Measurements from ENCODE around the gene SLC1A2.

SLC1A2 gene

GRCh38 chr11:35376118-35376510 is 43.2 kb downstream of the SLC1A2 start:
- no peaks in the 10 kb centered on the region for H3K27me3 ChIP-seq (ENCODE audit: control insufficient read depth, insufficient read depth, low read length)
- no peaks in the 10 kb centered on the region for H3K36me3 ChIP-seq (ENCODE audit: control insufficient read depth, insufficient read depth, low read length)
- H3K4me3 ChIP-seq (ENCODE audit: low read depth, low read length): no peak overlapping the region
- H3K27ac ChIP-seq (ENCODE audit: low read depth, low read length): no peak overlapping the region
- no peak overlapping the region for H3K9ac ChIP-seq (ENCODE audit: low read length)
- H3K4me1 ChIP-seq (ENCODE audit: control insufficient read depth, insufficient read depth, low read length): no peaks in the 10 kb centered on the region
- no peaks in the 10 kb centered on the region for H3K9me3 ChIP-seq (ENCODE audit: control insufficient read depth, insufficient read depth, low read depth, low read length)

DNA sequence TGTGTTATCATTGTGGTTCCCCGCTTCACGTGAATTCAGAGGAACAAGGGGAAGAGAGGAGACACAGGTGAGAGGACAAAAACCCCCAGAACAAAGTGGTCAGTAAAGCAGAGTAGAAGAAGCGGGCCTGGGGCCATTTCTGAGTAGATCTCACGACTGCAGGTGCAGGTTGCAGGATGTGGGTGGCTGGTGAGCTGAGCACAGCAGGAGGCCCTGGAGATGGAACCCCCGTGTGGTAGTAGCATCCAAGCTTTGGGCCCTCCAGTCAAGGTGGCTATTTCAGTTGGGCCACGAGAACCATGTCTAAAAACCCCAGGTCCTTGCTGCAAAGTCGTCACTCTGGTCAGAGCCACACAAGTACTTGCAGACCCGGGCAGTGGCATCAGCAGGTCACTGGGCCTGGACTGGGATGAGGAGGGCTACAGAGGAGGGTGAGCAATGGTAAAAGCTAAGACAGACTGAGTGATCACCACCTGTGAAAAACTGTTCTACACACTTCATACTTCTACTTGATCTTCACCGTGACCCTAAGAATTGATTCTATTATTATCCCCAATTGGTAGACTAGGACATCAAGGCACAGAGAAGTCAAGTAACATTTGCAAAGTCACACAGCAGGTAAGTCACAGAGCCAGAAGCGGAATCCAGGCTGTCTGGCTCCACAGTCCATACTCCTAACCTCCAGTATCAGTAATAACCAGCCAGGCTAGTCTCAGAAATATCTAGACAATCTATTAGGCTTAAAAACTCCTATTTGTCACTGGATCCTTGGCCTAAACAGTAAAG is 43.8 kb downstream of the SLC1A2 start:
- Histone ChIP-seq H3K4me1 (ENCODE audit: control insufficient read depth, insufficient read depth, low read length) (no peaks in the 10 kb centered on the region), H3K27ac (ENCODE audit: low read depth, low read length) (no peak overlapping the region), H3K27me3 (ENCODE audit: control insufficient read depth, insufficient read depth, low read length) (no peaks in the 10 kb centered on the region), H3K4me3 (ENCODE audit: low read depth, low read length) (no peak overlapping the region), H3K36me3 (ENCODE audit: control insufficient read depth, insufficient read depth, low read length) (no peaks in the 10 kb centered on the region), H3K9me3 (ENCODE audit: control insufficient read depth, insufficient read depth, low read depth, low read length) (no peaks in the 10 kb centered on the region), H3K9ac (ENCODE audit: low read length) (no peak overlapping the region)

- no peaks in the 10 kb centered on the region for H3K4me1 ChIP-seq (ENCODE audit: control insufficient read depth, insufficient read depth, low read length)
- no peak overlapping the region for H3K9ac ChIP-seq (ENCODE audit: low read length)
- no peak overlapping the region for H3K4me3 ChIP-seq (ENCODE audit: low read depth, low read length)
- H3K9me3 ChIP-seq (ENCODE audit: control insufficient read depth, insufficient read depth, low read depth, low read length): no peaks in the 10 kb centered on the region
- no peak overlapping the region for H3K27ac ChIP-seq (ENCODE audit: low read depth, low read length)
- no peaks in the 10 kb centered on the region for H3K36me3 ChIP-seq (ENCODE audit: control insufficient read depth, insufficient read depth, low read length)
- H3K27me3 ChIP-seq (ENCODE audit: control insufficient read depth, insufficient read depth, low read length): no peaks in the 10 kb centered on the region
These were observed 45.9 kb downstream of the SLC1A2 start for GRCh38 chr11:35373284-35373933.

- no peak overlapping the region for H3K4me3 ChIP-seq (ENCODE audit: low read depth, low read length)
- no peaks in the 10 kb centered on the region for H3K27me3 ChIP-seq (ENCODE audit: control insufficient read depth, insufficient read depth, low read length)
- no peak overlapping the region for H3K9ac ChIP-seq (ENCODE audit: low read length)
- H3K4me1 ChIP-seq (ENCODE audit: control insufficient read depth, insufficient read depth, low read length): no peaks in the 10 kb centered on the region
- no peaks in the 10 kb centered on the region for H3K36me3 ChIP-seq (ENCODE audit: control insufficient read depth, insufficient read depth, low read length)
- H3K9me3 ChIP-seq (ENCODE audit: control insufficient read depth, insufficient read depth, low read depth, low read length): no peaks in the 10 kb centered on the region
- H3K27ac ChIP-seq (ENCODE audit: low read depth, low read length): no peak overlapping the region
These were observed 46.6 kb downstream of the SLC1A2 start for GRCh38 chr11:35372565-35373283.

DNA sequence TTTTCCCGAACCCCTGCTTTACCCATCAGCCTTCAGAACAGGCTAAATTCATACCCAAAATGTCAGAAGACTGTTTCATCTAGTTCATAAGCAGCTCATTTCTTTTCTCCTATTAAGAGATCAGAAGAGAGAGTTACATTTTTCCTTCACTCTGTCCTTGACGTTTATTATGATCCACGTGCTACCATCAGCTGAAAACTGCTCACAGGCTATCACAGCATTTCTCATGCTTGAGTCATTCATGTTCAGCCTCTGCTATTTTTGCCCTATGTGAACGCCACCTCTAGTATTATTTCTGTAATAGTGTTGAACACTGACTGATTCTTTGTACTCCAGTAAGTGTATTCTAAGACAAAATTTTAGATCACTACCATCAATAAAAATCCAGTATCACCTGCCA is 51.9 kb downstream of the SLC1A2 start:
- Histone ChIP-seq H3K9me3 (ENCODE audit: control insufficient read depth, insufficient read depth, low read depth, low read length) (peaks cover 8% of the 10 kb centered on the region; the same call in 1 of the 2 replicates), H3K4me3 (ENCODE audit: low read depth, low read length) (no peak overlapping the region), H3K9ac (ENCODE audit: low read length) (no peak overlapping the region), H3K27ac (ENCODE audit: low read depth, low read length) (no peak overlapping the region), H3K27me3 (ENCODE audit: control insufficient read depth, insufficient read depth, low read length) (no peaks in the 10 kb centered on the region), H3K36me3 (ENCODE audit: control insufficient read depth, insufficient read depth, low read length) (no peaks in the 10 kb centered on the region), H3K4me1 (ENCODE audit: control insufficient read depth, insufficient read depth, low read length) (peaks cover 6% of the 10 kb centered on the region)

- H3K9ac ChIP-seq (ENCODE audit: low read length): no peak overlapping the region
- no peak overlapping the region for H3K4me3 ChIP-seq (ENCODE audit: low read depth, low read length)
- H3K4me1 ChIP-seq (ENCODE audit: control insufficient read depth, insufficient read depth, low read length): peaks cover 6% of the 10 kb centered on the region
- no peak overlapping the region for H3K27ac ChIP-seq (ENCODE audit: low read depth, low read length)
- no peaks in the 10 kb centered on the region for H3K27me3 ChIP-seq (ENCODE audit: control insufficient read depth, insufficient read depth, low read length)
- peaks cover 8% of the 10 kb centered on the region; the same call in 1 of the 2 replicates for H3K9me3 ChIP-seq (ENCODE audit: control insufficient read depth, insufficient read depth, low read depth, low read length)
- no peaks in the 10 kb centered on the region for H3K36me3 ChIP-seq (ENCODE audit: control insufficient read depth, insufficient read depth, low read length)
These were observed 52.6 kb downstream of the SLC1A2 start for GRCh38 chr11:35366798-35367197.

DNA sequence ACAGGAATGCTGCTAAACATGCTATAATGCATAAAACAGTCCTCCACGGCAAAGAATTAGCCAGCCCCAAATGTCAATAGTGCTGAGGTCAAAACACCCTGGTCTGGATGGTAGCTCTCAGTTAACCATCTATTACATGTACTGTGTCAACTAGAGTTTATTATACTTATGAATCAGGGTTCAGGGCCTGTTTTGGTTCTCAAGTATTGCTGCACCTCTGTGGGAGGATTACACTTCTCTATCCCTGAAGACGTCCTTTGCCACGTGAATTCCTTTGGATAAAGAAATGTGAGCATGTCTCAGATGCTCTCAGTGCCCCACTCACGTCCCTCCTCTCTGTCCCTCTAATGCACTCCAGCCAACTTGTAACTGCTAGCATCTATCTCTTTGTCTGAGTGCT is 53.4 kb downstream of the SLC1A2 start:
- Histone ChIP-seq H3K27me3 (ENCODE audit: control insufficient read depth, insufficient read depth, low read length) (no peaks in the 10 kb centered on the region), H3K36me3 (ENCODE audit: control insufficient read depth, insufficient read depth, low read length) (no peaks in the 10 kb centered on the region), H3K4me1 (ENCODE audit: control insufficient read depth, insufficient read depth, low read length) (peaks cover 6% of the 10 kb centered on the region), H3K9me3 (ENCODE audit: control insufficient read depth, insufficient read depth, low read depth, low read length) (peaks cover 8% of the 10 kb centered on the region; the same call in 1 of the 2 replicates), H3K4me3 (ENCODE audit: low read depth, low read length) (no peak overlapping the region), H3K9ac (ENCODE audit: low read length) (no peak overlapping the region), H3K27ac (ENCODE audit: low read depth, low read length) (no peak overlapping the region)

DNA sequence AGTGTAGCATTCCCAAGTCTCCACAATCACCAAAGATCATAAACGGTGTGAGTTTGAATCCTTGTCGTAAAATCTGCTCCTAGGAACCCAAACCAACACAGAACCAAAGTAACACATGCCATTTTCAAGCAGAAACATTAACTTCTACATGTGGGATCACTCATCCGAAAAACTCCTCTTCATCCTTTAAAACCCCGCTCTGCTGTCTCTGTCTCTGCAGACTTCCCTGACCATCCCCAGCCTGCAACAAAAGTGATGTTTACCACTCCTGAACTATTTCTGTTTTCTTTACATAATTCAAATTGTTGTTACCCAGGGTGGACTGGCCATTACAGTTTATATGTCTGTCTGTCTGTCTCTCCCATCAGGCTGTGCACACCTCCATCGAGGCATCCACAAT is 54.0 kb downstream of the SLC1A2 start:
- H3K9me3 ChIP-seq (ENCODE audit: control insufficient read depth, insufficient read depth, low read depth, low read length): peaks cover 8% of the 10 kb centered on the region; the same call in 1 of the 2 replicates
- H3K27me3 ChIP-seq (ENCODE audit: control insufficient read depth, insufficient read depth, low read length): no peaks in the 10 kb centered on the region
- no peaks in the 10 kb centered on the region for H3K36me3 ChIP-seq (ENCODE audit: control insufficient read depth, insufficient read depth, low read length)
- H3K4me1 ChIP-seq (ENCODE audit: control insufficient read depth, insufficient read depth, low read length): peaks cover 6% of the 10 kb centered on the region
- no peak overlapping the region for H3K4me3 ChIP-seq (ENCODE audit: low read depth, low read length)
- H3K9ac ChIP-seq (ENCODE audit: low read length): no peak overlapping the region
- no peak overlapping the region for H3K27ac ChIP-seq (ENCODE audit: low read depth, low read length)

GRCh38 chr11:35363854-35364780 is 55.2 kb downstream of the SLC1A2 start:
- Histone ChIP-seq H3K4me3 (ENCODE audit: low read depth, low read length) (no peak overlapping the region), H3K27me3 (ENCODE audit: control insufficient read depth, insufficient read depth, low read length) (no peaks in the 10 kb centered on the region), H3K4me1 (ENCODE audit: control insufficient read depth, insufficient read depth, low read length) (peaks cover 6% of the 10 kb centered on the region), H3K27ac (ENCODE audit: low read depth, low read length) (no peak overlapping the region), H3K9me3 (ENCODE audit: control insufficient read depth, insufficient read depth, low read depth, low read length) (peaks cover 8% of the 10 kb centered on the region; the same call in 1 of the 2 replicates), H3K36me3 (ENCODE audit: control insufficient read depth, insufficient read depth, low read length) (no peaks in the 10 kb centered on the region), H3K9ac (ENCODE audit: low read length) (no peak overlapping the region)

DNA sequence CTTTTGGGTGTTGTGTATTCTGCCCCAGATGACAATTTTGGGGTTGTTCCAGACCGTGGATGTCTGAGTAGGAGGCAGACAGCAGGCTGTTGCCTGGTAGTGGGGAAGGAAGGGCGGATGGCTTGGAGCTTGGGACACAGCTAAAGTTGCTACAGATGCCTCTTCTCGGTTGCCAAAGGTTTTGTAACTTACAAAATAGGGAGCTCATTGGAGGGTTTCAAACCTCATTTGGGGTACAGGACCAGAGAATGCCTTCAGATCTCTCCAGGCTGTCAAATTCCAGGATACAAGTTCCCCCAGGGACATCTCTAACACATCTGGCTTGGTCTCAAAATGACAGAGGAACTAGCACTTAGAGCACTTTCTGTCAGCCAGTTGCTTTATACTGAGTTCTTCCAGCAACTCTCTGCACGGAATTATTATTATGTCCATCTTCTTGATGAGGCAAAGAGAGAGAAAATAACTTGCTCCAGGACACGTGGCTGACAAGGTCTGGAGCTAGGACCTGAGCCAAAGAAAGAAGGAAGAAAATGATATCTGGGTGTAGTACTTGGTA is 56.0 kb downstream of the SLC1A2 start:
- Histone ChIP-seq H3K9ac (ENCODE audit: low read length) (no peak overlapping the region), H3K36me3 (ENCODE audit: control insufficient read depth, insufficient read depth, low read length) (no peaks in the 10 kb centered on the region), H3K4me1 (ENCODE audit: control insufficient read depth, insufficient read depth, low read length) (peaks cover 6% of the 10 kb centered on the region), H3K9me3 (ENCODE audit: control insufficient read depth, insufficient read depth, low read depth, low read length) (peaks cover 8% of the 10 kb centered on the region; the same call in 1 of the 2 replicates), H3K27ac (ENCODE audit: low read depth, low read length) (no peak overlapping the region), H3K4me3 (ENCODE audit: low read depth, low read length) (no peak overlapping the region), H3K27me3 (ENCODE audit: control insufficient read depth, insufficient read depth, low read length) (no peaks in the 10 kb centered on the region)

All from HUES6 (cell line).